Fibroblast of gingiva (primary cell): ENCODE data around the gene FBXO5.
"Not testable (repeated sequence)": the region's sequence is repeated elsewhere in the genome, so short reads cannot be mapped to it uniquely, and the experiment has no call there.

Experiments used
- DNase-seq: peaks from one replicate; pipeline ENCODE4 v3.0.0-alpha.2; 2011; ENCODE audit warnings: low read depth

The FBXO5 gene

GRCh38 chr6:152993431-152993830, 10.6 kb upstream of the FBXO5 start:
- no peak for DNase-seq

GRCh38 chr6:152986978-152987377, 4.1 kb upstream of the FBXO5 start:
- DNase-seq = no peak

GRCh38 chr6:152985300-152985699, 2.5 kb upstream of the FBXO5 start:
- not testable (repeated sequence) for DNase-seq

DNA sequence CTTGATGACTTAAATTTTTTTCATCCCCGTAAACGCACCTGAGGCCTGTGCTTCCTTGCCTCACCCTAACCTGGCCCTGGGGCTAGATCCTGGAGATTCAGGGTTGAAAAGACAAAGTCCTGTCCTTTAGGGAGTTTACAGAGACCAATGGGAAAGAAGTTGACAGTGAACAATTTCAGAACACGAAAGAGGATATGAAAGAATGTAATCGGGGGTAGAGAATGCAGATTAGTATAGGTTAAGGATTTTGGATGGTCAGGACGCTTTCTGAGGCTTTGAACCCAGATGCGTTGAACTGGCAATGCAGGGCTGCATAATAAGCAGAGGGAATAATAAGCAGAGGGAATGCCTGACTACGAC, 1.7 kb upstream of the FBXO5 start:
- DNase-seq = no peak

DNA sequence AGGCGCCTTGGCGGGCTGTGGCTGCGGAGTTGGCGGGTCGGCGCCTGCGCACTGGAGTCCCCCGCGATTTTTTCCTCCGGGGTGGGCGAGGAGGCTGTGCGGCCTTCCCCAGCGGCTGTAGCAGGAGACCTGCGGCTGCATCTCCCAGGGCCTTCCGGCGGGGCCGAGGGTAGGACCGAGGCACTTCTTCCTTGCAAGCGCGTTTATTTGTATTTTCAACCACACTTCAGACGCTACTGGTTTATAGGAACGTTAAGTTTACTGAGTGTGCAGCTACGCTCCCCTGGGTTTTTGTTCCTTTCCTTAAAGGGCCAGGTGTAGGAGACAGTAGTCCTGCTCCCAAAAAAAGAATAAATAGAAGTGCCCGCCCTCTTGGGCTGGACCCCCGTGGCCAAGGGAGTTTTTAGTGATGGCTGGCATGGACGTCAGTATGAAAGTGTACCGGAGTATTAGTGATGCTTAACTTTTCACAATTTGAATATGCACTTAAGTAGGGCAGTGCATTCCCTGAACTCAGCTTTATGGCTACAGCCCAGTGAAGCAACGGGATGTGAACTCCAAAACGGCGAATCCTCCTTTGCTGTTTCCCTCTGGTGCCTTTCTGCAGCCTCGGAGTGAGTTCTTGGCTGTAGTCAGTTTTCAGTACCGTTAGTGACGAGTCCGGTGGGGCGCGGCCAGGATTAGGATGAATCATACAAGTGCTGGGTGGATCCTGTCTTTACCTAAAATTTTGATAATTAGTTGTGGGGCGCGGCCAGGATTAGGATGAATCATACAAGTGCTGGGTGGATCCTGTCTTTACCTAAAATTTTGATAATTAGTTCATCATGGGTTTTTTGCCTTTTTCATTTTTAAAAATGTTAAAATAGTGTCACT, 1.0 kb upstream of the FBXO5 start:
- DNase-seq = peak; percentile 72

DNA sequence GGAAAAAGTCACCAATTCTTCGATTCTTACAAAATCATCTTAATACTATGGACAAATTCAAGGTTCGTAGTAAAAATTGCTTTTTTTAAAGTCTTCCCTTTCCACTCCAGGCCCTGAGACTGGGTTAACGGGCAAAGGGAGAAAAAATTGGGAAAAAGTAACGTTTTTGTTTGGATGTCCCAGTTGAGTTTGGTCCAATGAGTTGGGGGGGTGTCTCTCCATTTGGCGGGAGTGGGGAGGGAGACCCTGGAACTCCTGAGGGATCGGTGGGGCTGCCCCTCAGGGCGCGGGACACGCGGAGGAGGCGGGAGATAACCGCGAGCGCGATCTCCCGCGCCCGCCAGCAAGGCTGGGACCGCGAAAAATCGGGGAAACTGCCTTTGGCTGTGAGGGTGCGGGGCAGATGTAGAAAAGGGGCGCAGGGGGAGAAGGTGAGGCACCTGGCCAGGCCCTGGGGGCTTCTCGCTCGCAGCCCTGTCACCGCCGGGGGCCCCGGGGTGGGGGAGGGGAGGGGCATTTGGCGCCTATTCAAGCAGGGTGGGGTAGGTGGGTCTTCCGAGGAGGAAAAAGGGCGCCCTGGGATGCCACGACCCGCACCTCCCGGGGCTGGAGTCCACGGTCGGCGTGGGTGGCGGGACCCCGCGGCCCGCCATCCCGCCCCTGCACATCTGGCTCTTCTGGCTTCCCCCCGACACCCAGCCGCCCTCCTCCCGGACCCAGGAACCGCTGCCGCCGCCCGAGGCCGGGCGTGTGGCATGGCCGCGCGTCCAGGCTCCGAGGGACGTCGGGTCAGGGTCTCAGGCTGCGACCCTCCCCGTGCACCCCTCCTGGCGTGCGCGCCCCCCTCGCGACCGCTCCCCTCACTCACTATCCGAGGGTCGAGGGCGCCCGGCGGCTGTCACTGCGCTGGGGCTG, 595 bp downstream of the FBXO5 start:
- no peak for DNase-seq

DNA sequence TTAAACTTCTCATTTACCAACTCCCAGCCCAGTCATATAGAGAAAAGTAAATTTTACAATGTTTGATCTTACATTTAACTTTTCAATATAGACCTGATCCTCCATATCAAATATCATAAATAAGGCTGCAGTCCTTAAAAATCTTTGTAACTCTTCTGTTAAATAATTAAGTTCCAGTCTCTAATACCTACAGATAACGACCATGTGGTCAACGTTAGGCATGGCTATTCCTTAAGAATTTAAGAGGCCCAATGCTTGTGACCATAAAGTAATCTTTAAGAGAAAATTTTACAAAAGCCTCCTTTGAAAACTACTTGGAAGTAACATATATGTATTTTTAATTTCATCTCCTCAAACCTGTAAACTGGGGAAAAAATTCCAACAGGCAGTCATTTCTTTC, 1.6 kb downstream of the FBXO5 start:
- DNase-seq = no peak

- no peak for DNase-seq
These were observed 2.2 kb downstream of the FBXO5 start for GRCh38 chr6:152980656-152981055.

DNA sequence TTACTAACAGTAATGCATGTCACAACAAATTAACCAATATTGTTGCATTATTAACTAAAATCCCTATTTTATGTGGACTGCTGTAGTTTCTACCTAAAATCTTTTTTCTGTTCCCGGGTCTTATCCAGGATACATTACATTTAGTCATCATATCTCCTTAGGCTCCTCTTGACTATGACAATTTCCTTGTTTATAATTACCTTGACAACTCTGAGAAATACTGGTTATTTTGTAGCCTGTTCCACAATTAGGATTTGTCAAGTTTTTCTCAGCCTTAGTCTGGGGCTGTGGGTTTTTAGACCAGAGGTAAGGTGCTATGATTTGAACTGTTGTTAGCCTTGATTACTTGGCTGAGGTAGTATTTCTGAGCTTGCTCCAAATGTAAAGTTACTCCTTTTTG, 3.7 kb downstream of the FBXO5 start:
- DNase-seq = no peak

DNA sequence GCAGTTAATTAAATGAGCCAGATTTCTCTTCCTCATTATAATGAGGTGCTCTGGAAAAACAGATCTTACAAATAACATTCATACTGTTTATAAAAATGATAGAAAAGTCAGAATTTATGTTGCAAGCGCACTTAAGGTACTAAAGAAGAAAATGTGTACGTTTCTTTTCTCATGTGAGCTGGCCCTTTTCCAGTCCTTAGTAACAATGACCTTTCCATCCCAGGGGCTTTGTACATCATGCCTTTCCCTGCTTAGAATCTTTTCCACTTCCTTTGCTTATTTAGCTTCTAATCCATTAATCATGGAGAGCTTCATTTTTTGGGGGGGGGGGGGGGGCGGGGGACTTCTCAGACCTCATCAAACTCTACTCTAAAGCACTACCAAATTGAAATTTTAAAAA, 4.8 kb downstream of the FBXO5 start:
- DNase-seq = no peak

DNA sequence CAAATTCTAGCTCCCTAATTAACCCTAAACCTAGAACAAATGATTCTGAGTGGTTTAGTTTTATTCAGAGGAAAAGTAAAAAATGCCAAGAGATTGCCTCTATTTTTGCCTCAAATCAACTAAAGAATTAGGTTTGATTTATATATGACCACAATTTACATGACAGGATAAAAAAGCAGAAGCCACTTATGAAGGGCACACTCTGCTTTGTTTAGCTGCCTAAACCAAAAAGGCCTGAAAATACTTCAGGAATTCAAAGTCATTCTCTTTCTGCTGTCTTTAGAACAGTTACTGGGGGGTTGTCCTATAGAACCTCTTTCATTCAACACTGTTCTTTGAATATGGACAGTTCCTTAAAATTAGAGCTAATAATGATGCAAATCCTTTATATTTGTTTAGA, 5.3 kb downstream of the FBXO5 start:
- no peak for DNase-seq

DNA sequence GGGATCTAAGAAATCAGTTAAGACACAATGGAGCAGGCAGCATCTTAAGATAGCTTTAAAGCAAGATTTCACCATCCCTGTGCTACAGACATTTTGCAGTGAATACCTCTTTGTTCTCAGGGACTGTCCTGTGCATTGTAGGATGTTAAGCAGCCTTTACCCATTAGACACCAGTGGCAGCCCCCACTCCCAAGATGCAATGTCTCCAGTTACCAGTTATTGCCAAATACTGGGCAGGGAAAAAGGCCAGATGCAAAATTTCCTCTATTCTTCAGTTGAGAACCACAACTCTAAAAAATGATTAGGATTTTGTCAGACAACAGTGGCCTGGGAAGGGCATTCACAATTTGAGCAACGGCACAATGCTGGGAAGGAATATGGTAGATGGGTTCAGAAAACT, 6.1 kb downstream of the FBXO5 start:
- peak; percentile 43 for DNase-seq

GRCh38 chr6:152975204-152975915, 7.5 kb downstream of the FBXO5 start:
- peak; percentile 25 for DNase-seq

GRCh38 chr6:152973916-152974315, 8.9 kb downstream of the FBXO5 start:
- no peak for DNase-seq

DNA sequence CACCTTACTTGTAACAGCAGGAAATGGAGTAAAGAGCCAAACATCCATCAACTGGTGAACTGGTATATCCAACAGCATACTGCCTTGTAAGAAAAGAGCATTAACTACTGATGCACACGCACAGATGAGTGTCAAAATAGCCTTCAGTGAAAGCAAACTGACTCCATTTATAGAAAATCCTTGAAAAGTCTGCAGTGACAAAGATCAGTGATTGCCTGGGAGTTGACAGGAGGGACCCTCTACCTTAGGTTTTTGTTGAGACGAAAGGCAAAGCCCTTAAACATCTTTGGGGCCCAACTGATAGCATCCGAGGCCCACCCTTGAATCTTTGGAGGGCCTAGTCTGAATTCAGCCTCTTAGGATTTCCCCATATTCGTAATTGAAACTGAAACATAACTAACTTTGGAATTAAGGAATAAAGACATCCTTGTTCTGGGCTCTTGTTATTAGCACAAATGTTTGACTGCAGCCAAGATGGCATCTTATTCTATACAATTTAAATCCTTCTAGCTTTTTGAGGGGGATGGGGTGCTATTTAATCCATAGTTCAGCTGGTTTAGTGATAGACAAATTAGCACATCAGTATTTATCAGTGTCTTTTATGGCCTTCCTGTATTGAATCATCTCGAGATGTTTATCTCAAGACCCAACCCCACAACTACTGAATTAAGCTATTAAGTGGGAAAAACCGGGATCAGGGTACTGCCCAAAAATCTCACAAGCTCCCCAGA, 13.0 kb downstream of the FBXO5 start:
- no peak for DNase-seq

DNA sequence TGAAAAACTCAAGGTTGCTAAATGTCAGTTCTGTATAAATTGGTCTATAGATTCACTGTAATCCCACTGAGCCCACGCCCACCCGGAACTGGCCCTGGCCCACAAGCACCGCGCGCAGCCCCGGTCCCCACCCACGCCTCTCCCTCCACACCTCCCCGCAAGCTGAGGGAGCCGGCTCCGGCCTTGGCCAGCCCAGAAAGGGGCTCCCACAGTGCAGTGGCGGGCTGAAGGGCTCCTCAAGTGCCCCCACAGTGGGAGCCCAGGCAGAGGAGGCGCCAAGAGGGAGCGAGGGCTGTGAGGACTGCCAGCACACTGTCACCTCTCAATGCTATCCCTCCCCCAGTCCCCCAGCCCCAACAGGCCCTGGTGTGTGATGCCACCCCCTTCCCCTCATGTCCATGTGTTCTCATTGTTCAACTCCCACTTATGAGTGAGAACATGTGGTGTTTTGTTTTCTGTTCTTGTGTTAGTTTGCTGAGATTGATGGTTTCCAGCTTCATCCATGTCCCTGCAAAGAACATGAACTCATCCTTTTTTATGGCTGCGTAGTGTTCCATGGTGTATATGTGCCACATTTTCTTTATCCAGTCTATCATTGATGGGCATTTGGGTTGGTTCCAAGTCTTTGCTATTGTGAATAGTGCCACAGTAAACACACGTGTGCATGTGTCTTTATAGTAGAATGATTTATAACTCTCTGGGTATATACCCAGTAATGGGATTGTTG, 16.5 kb downstream of the FBXO5 start:
- DNase-seq = not testable (repeated sequence)

DNA sequence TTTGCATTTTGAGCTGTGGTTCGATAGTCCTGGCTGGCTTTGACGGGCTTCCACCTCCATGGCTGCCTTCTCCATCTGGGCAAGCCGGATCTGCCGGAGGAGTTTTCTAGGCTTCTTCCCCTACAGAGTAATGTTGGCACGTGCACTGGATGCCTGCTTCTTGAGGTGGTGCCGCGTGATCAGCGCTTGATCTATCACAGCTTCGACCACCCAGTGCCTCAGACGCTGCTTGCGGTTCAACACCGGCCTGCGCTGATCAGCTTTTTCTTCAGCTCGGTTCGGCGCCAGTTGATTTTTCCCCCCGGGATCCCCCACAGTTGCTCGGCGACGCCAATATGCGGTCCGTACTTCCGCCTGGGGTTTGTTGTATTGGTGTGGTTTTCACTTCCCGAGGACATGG, 23.5 kb downstream of the FBXO5 start:
- DNase-seq = no peak

DNA sequence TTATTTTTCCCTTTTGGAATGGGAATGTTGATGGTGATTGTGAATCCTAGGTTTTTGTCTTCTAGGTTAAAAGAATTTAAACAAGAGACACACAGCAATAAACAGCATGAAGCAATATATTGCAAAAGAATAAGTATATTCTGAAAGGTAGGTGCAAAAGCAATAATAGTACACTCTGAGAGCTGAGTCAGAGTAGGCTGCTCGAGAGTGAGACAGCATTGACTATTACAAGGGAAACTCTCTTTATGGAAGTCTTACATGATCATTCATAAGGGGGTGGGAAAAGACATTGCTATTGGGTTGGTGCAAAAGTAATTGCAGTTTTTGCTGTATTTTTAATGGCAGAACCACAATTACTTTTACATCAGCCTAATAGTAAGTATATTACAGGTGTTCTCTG, 25.0 kb downstream of the FBXO5 start:
- DNase-seq = no peak

DNA sequence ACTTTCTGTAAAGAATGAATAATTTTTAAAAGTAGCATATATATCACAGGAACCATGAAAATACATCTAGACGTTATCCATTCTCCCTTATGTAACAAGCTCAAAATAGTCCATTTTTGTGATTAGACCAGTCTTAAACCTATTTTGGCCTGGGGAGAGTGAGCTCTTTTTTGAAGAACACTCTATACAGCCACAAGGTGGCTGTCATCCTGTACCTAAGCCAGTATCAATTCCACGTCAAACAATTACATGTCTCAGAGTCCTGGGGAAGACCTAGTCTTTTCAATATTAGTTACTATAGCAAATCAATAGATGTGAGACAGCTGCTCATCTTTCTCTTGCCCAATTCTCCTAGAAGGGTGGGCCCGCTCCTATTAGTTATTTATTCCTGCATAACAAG, 28.4 kb downstream of the FBXO5 start:
- no peak for DNase-seq

GRCh38 chr6:152952866-152953509, 29.9 kb downstream of the FBXO5 start:
- DNase-seq = peak; percentile 39

GRCh38 chr6:152952045-152952444, 30.8 kb downstream of the FBXO5 start:
- DNase-seq = no peak
